NCI-H128 (cell line): ENCODE results near the gene PSMF1.

ENCODE experiments used
- DNase-seq: peaks from one replicate; lab custom pipeline; 2025; ENCODE audit not compliant: unreplicated experiment; lab: John Stamatoyannopoulos, UW

PSMF1 gene, protein sequence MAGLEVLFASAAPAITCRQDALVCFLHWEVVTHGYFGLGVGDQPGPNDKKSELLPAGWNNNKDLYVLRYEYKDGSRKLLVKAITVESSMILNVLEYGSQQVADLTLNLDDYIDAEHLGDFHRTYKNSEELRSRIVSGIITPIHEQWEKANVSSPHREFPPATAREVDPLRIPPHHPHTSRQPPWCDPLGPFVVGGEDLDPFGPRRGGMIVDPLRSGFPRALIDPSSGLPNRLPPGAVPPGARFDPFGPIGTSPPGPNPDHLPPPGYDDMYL

DNA sequence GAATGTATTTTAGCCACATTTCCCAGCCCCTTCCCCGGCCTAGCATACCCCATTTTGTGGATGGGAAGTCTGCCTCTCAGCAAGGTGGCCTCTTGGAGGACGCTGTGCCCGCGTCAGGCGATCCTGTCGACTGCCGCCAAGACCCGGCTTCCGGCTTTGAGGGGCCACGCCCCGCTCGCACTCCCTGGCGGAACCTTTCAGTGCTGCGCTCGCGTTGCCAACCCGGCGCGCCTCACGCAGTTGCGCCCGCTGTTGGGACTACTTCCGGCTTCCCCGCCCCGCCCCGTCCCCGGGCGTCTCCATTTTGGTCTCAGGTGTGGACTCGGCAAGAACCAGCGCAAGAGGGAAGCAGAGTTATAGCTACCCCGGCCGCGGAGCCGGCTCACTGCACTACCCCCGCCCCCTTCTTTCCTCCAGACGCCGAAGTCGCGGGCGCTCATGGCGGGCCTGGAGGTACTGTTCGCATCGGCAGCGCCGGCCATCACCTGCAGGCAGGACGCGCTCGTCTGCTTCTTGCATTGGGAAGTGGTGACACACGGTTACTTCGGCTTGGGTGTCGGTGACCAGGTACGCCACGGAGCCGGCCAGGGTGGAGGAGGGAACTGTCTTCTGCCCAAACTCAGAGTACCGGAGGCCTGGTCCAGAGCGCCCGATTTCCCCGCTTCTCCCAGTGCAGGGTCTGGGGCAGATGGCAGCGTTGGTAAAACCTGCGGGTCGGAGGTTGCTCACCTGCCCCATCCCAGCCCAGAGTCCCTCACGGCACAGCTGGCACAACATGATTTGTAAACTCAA, at the start of gene PSMF1:
PSMF1 (plus strand) TSS at position 267 of the 792 bp plus-strand sequence; CDS start at position 439, 172 bp downstream.
- peak; percentile 88 for DNase-seq

DNA sequence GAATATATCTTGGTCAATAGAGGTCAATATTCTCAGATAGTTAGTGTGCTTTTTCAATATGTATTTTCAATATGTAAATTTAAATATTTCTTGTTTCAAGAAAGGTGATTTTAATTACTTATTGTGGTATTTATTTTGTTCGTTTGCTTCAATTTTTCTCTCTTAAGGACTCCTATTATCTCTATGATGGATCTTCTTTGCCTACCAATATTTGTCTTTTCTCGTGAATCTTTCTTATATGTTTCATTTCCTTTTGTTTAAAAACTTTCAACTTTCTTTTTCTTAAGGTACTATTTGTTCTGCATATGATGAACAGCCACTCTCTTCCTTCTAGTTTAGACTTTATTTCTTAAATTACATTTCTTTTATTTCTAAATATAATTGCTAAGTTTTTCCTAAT, 46.1 kb upstream of the PSMF1 start:
- DNase-seq, result no peak

DNA sequence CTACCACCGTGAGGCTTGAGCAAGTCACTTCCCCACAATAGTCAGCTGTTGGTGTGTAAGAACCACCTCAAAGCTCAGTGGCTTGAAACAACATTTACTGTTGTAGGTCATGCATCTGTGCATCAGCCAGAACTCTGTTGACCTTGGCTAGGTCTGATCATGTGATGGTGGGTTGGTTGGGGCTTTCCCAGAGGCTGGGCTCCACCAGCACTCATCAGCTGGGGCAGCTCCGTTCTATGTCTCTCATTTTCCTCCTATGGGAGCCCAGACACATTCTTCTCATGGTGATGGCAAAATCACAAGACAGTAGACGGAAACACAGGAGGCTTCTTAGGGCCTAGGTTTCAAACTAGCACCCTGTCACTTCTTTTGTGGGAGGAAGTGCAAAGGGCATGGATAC, 42.8 kb upstream of the PSMF1 start:
- no peak for DNase-seq

DNA sequence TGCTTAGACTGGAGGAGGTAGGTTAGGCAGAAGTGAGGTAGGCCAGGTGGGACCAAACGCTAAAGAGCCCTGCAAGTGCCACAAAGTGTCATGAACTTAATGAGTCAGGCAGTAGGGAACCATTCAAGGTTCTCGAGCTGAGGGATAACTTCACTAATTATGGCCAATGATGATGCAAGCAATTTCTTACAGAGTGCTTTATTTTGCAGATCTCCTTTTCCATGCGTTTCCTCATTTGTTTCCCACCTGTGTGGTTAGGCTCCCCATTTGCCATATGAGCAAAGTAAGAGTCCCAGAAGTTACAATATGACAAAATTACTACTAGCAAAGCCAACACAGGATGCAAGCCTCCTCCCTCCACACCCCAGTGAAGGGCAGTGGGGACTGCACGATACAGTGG, 36.5 kb upstream of the PSMF1 start:
- DNase-seq, result no peak

DNA sequence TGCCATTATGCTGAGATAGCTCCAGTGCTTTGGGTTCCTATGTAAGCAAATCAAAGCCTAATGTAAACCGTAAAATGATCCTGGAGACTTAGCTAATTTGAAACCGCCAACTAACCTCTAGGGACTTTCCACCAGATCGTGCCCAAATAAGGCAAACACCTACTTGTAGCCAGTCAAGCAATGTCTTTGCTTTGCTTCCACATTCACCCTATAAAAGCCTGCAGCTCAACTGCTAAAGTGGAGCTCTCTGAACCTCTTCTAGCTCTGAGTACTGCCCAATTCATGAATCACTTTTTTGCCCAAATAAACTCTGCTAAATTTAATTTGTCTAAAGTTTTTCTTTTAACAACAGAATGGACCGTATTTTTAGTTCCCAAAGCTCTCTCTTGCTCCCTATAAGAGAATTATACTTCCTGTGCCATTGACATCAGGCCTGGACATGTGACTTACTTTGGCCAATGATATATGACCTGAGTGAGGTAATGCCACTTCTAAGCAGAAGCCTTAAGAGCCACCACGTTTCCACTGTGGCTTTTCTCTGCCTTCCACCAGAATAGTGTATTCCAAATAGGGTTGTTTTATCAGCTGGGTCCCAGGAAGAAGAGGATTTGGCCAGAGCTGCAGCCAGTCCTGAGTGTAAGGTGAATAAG, 34.8 kb upstream of the PSMF1 start:
- DNase-seq, result no peak

DNA sequence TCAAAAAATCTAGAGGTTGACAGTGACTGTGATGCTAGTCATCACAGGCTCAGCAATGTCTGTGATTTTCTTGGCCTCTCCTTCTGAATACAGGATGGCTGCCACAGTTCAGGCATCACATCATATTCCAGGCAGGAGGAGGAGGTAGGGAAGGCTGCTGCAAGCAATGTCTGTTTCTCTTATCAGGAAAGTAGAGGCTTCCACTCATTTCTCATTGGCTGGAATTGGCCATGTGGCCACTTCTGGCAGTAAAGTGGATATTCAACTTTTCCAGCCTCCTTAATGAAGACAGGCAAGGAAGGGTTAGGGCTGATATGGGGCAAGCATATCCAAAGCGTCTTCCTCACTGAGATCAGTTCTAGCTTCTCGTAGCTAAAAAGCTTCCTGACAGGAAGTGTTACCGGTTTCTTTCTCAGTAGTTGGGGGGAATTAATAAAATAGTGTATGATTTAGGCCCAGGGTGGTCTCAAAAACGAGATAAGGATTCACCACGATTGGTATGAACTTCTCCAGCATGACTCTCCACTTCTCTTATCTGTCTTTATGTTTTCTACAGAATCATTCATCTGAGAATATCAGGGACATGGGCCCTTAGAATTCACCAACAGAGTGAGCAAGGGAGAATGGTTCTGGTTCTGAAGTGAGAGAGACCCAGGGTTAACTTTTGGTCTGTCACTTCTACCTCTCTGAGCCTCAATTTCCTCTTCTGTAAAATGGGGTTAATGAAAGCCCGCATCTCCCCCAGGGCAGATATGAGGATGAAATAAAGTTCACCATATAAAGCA, 32.7 kb upstream of the PSMF1 start:
- DNase-seq, result no peak

DNA sequence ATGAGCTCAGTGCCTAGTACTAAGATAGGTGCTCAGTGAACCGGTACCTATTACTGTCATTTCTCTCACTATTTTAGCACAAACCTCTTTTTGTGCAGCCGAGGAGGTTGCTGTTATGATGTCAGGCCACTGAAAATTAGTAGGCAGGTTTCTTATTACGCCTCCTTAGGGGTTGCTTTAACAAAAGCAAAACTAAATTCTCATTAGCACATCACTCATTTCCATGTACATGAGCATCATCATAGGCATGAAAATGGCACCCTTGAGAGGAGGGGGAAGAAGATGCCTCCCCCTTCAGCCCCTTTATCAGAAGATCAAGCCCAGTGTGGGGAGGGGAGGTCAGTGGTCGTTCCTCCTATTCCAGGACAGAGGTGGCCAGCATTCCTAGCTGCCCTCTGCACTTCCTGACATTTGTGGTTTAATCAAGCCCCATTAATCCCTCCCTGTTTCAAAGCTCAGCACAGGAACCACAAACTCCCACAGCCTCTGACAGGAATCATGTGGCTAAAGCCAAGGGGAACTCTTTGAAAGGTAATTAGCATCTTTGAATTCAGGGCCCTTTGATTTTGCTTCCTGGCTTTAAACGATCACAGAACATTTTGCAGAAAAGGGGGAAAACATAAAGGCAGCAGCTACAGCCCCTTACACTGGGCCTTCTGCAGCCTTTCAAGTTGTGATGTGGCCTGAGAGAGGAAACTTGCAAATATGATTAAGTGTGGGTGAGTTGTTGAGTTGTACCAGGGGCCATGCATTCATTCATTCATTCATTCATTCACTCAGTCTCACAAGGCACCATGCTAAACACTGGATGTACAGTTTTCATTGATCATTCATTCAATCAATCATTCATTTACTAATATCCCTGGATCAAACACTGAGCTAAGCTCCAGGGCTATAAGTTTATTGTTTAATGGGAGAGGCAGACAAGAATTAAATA, 31.9 kb upstream of the PSMF1 start:
- no peak for DNase-seq

DNA sequence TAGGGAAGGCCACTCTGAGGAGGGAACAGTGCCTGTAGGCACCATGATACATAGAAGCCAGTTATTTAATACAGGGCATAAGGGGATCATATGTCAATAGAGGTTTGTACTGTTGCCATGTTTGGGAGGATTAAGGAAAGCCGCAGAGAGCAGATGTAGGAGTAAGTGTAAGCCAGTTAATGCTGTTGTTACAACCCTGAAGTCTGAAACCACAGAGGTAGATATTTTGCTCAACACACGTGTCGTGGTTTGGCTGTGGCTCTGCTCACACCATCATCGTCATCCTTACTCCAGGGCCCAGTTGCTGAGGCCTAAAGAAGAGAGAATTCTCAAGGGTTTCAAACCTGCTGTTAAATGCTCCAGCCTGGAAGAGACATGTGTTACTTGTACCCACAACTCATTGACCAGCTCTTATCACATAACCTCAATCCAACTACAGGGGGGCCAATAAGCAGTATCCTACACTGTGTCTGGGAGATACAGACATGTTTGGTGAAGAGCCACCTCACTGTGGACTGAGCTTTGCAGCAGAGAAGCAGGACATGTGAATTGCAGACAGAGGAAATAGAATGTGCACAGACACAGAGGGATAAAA, 31.0 kb upstream of the PSMF1 start:
- no peak for DNase-seq

DNA sequence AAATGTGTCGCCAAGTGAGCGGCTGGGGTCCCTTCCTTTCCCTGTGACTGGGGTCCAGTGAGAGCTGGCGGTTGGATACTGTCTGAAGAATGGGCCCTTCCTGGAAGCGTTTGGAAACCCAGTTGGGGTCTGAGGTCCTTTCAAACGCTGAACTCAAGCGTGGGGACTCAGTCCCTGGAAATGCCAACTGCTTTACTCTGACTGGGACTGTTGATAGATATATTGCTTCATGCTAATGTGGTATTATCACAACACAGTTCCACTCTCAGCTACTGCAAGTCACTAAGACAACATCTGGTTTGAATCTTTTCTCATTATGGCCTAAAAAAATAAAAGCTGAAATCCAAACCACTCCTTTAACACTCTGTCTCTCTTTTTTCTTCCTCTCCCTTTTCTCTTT, 23.7 kb upstream of the PSMF1 start:
- DNase-seq, result no peak

DNA sequence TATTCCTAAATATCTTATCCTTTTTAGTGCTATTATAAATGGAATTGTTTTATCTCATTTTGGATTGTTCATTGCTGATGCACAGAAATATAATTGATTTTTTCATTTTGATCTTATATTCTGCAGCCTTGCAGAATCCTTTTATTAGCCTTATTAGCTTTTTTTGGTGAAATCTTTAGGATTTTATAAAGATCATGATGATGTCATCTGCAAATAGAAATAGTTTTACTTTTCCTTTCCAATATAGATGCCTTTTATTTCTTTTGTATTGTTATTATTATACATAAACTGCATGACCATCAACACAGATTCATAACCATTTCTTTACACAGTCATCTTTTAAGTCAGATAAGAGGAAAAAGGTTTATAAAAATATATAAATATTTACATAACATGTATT, 16.9 kb upstream of the PSMF1 start:
- no peak for DNase-seq

DNA sequence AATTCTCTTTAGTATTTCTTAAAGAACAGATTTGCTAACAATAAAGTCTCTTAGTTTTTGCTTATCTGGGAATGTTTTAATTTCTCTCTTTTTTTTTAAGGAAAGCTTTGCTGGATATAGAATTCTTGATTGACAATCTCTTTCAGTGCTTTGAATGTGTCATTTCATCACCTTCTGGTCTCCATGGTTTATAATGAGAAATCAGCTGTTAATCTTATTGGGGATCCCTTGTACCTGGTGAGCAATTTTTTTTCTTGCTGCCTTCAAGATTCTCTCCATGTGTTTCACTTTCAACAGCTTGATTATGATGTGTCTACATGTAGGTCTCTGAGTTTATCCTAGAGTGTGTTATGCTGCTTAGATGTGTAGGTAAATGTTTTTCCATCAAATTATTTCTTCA, 16.4 kb upstream of the PSMF1 start:
- no peak for DNase-seq

DNA sequence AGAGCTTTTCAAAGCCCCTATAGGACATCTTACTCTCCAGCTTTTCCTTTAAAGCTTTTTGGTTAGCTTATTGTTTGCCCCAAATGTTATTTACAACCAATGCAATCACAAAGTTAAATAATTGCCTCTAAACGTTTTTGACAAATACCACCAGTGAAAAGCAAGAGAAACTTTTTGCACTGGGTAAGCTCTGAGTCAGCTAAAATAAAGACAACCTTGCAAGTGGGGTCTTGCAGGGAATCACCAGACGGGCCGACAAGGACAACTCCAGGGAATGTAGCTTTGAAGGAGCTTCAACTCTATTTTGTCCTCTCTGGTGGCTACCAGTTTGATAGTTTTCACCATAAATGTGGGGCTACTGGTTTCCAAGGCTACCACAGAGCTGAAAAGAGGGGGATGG, 14.7 kb upstream of the PSMF1 start:
- DNase-seq, result no peak

DNA sequence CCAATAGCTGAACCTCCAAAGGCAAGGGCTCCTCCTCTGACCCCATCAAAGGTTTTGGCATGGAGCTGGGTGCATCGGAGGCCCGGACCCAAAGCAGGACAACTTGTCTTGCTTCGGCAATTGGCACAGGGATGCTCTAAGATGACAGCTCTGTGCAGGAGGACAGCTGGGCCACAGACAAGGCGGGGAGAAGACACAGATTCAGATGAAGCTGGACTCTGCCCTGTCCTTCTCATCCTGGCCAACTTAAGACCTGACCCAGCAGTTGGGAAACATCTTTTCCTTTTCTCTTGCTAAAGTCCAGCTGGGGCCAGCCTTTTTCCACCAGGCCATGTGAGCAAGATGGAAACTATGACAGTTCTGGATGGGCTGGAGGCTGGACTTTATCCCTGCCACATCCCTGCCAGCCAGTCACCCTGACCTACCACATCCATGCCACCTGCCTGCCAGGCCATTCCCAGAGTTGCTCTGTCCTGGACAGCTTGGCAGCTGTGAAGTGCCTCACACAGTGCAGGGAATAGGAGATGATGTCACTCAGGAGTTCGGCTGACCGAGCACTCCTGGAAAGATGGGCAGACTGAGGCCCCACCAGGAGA, 12.7 kb upstream of the PSMF1 start:
- no peak for DNase-seq

DNA sequence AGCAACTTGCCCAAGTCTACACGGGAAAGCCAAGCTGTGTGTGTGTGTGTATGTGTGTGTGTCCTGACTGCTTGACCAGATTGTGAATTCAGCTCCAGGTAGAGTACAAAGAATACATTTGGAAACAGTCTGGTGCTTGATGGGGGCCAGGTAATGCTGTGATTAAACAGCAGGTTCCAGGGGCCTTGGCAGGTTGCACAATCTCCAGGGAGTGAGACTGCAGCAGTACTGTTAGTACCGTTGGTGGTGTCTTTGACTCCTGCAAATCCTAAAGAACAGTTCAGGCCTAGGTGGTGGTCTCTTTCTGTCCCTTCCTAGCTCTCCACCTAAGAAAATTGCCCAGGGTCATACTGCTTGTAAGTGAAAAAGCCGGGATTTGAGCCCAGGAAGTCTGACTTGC, 11.2 kb upstream of the PSMF1 start:
- DNase-seq, result no peak

DNA sequence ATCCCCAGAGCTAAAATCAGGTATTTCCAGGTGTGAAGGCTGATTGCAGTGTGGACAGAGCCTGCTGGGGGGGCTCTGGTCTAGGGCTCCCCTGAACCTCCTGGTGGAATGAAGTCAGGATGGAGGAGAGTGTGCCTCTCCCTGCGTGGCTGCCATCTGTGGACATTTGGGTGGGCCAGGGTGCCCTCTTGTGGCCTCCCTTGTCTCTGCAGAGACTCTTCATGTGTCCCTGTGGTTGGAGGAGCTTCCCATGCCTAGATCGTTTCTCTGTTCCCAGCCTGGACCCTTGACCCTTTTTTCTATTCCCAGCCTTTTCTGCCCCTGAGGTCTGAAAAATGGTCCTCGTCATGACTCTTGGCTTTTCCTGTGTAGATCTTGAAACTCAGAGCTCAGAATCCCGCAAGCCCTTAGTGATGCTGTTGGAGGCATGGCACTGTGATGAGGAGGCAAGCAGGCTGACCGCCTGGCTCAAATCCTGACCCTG, 9.9 kb upstream of the PSMF1 start:
- no peak for DNase-seq

DNA sequence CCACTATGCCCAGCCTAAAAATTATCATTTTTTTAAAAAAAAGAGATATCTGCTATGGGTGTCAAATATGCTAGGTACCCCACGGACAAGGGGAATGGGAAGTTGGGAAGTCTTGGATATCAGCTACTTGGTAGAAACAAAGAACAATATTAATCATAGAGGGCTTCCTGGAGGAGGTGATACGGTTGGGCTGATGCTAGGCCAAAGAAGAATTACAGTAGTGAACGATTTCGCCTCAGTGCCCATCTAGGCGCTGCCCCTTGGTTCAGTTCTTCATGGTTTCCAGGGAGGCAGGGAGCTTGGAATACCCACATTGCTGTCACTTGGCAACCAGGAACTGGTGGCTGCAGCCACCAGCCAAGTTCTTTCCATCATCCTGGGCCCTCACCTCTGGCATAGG, 5.5 kb upstream of the PSMF1 start:
- DNase-seq, result no peak

DNA sequence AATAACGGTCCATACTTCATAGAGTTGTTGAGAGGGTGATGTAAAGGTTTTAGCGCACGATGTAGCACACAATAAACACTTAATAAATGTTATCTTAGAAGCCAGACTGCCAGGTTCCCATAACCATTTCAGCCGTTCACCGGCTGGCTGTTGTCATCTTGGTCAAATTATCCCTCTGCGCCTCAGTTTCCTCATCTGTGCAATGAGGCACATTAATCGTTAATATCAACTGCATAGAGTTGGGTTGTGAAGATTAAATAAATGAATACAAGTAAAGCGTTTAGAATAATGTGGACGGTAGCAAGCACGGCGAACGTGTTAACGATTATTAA, 432 bp upstream of the PSMF1 start:
- DNase-seq, result no peak

DNA sequence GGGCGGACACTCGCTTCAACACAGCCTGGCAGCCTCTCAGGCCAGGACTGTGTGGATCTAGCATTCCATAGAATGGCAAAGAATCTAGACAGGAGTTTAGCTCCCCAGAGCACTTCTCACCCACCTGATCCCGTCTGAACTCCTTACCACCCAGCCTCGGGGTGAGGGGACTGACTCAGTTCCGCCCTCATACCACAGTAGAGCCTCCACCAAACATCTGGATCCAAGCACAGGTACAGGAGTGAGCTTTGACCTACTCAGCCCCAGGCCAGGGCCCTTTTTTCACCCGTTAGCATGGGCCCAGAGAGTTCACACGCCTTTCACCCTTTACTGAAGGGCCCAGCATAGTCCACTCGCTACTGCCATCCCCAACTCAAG, 715 bp downstream of the PSMF1 start:
- no peak for DNase-seq

DNA sequence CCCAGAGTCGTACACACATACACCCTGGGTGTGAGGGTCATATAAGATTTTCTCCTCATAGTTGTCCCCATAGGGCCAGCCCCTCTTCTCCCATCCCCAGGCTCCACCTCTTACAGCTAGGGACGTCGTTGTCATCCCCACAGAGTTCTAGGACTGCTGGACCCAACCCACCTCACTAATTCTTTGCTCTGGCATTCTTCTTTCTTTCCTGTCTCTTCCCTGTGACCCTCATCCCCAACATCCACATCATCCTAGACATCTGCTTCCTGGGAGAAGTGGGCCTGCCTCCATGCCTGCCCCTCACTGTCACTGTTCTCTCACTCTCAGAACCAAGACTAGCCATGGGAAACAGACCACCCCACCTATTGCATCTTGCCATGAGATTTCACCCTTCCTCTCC, 1.1 kb downstream of the PSMF1 start:
- no peak for DNase-seq

DNA sequence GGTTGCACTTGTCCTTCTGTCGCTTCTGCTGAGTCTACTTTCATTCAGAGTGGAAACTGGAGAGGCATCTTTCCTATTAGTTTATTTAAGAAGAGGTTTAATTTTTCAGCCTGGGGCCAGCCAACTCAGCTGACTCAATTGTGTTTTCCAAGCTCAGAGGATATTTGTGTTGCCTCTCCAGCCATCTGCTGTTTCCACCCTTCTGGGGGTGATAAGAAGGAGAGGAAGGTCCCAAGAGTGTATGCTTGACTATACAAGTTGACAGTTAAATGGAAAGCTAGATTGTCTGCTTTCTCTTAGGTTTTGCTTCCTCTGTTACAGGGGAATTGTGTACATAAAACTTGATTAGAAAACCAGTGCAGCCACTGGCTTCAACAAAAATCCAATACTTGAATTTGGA, 3.0 kb downstream of the PSMF1 start:
- no peak for DNase-seq
